Measurements from ENCODE around the gene PDE1C. TPM values are rescaled to one million over a fixed set of nuclear protein-coding genes. Genes with fewer than 3 reads are reported as not detected.

Gene PDE1C
- total RNA-seq, 1 donor from 2014 or later, result not detected

- H3K27me3 Mint-ChIP-seq (ENCODE audit: low read depth), result no peaks in the 10 kb centered on the region
- intact Hi-C loops (cut with micrococcal nuclease), result no loop called here
- H3K9me3 Mint-ChIP-seq, result peaks cover 3% of the 10 kb centered on the region
- no peak for DNase-seq (ENCODE audit: low spot score)
- H3K27ac Mint-ChIP-seq, result no peak overlapping the region
- no peaks in the 10 kb centered on the region for H3K36me3 Mint-ChIP-seq (ENCODE audit: low read depth)
- H3K4me1 Mint-ChIP-seq (ENCODE audit: low read depth), result no peaks in the 10 kb centered on the region
- no peak overlapping the region for H3K4me3 Mint-ChIP-seq (ENCODE audit: low read depth)
Measured at GRCh38 chr7:31767686-31768358, 302.4 kb downstream of the PDE1C start.

- no peak overlapping the region for H3K4me3 Mint-ChIP-seq (ENCODE audit: low read depth)
- H3K27me3 Mint-ChIP-seq (ENCODE audit: low read depth), result no peaks in the 10 kb centered on the region
- no peaks in the 10 kb centered on the region for H3K4me1 Mint-ChIP-seq (ENCODE audit: low read depth)
- no peaks in the 10 kb centered on the region for H3K9me3 Mint-ChIP-seq
- intact Hi-C loops (cut with micrococcal nuclease), result no loop called here
- DNase-seq (ENCODE audit: low spot score), result no peak
- no peak overlapping the region for H3K27ac Mint-ChIP-seq
- no peaks in the 10 kb centered on the region for H3K36me3 Mint-ChIP-seq (ENCODE audit: low read depth)
Measured at GRCh38 chr7:31764462-31764861, 305.7 kb downstream of the PDE1C start.

GRCh38 chr7:31763548-31763947 is 306.7 kb downstream of the PDE1C start:
- DNase-seq (ENCODE audit: low spot score), result no peak
- H3K27me3 Mint-ChIP-seq (ENCODE audit: low read depth), result no peaks in the 10 kb centered on the region
- H3K27ac Mint-ChIP-seq, result no peak overlapping the region
- no peaks in the 10 kb centered on the region for H3K9me3 Mint-ChIP-seq
- no peaks in the 10 kb centered on the region for H3K36me3 Mint-ChIP-seq (ENCODE audit: low read depth)
- H3K4me1 Mint-ChIP-seq (ENCODE audit: low read depth), result no peaks in the 10 kb centered on the region
- intact Hi-C loops (cut with micrococcal nuclease), result no loop called here
- H3K4me3 Mint-ChIP-seq (ENCODE audit: low read depth), result no peak overlapping the region

- no peaks in the 10 kb centered on the region for H3K36me3 Mint-ChIP-seq (ENCODE audit: low read depth)
- no peak overlapping the region for H3K27ac Mint-ChIP-seq
- no peaks in the 10 kb centered on the region for H3K9me3 Mint-ChIP-seq
- intact Hi-C loops (cut with micrococcal nuclease), result no loop called here
- no peaks in the 10 kb centered on the region for H3K4me1 Mint-ChIP-seq (ENCODE audit: low read depth)
- H3K27me3 Mint-ChIP-seq (ENCODE audit: low read depth), result no peaks in the 10 kb centered on the region
- no peak for DNase-seq (ENCODE audit: low spot score)
- H3K4me3 Mint-ChIP-seq (ENCODE audit: low read depth), result no peak overlapping the region
Measured at GRCh38 chr7:31761646-31762045, 308.6 kb downstream of the PDE1C start.

- intact Hi-C loops (cut with micrococcal nuclease), result no loop called here
- no peaks in the 10 kb centered on the region for H3K36me3 Mint-ChIP-seq (ENCODE audit: low read depth)
- no peaks in the 10 kb centered on the region for H3K9me3 Mint-ChIP-seq
Measured at GRCh38 chr7:31758755-31759154, 311.5 kb downstream of the PDE1C start.

GRCh38 chr7:31751726-31752125 is 318.5 kb downstream of the PDE1C start:
- intact Hi-C loops (cut with micrococcal nuclease), result no loop called here
- no peaks in the 10 kb centered on the region for H3K4me1 Mint-ChIP-seq (ENCODE audit: low read depth)
- no peak for DNase-seq (ENCODE audit: low spot score)
- no peak overlapping the region for H3K4me3 Mint-ChIP-seq (ENCODE audit: low read depth)
- no peaks in the 10 kb centered on the region for H3K9me3 Mint-ChIP-seq
- no peak overlapping the region for H3K27ac Mint-ChIP-seq
- H3K36me3 Mint-ChIP-seq (ENCODE audit: low read depth), result no peaks in the 10 kb centered on the region
- no peaks in the 10 kb centered on the region for H3K27me3 Mint-ChIP-seq (ENCODE audit: low read depth)

More at GRCh38 chr7:31758755-31759154, 311.5 kb downstream of the PDE1C start:
- Mint-ChIP-seq H3K27ac (no peak overlapping the region), H3K4me3 (ENCODE audit: low read depth) (no peak overlapping the region), H3K4me1 (ENCODE audit: low read depth) (no peaks in the 10 kb centered on the region), H3K27me3 (ENCODE audit: low read depth) (no peaks in the 10 kb centered on the region)
- no peak for DNase-seq (ENCODE audit: low spot score)

- Mint-ChIP-seq H3K9me3 (no peaks in the 10 kb centered on the region), H3K4me3 (ENCODE audit: low read depth) (no peak overlapping the region), H3K27me3 (ENCODE audit: low read depth) (no peaks in the 10 kb centered on the region), H3K36me3 (ENCODE audit: low read depth) (no peaks in the 10 kb centered on the region), H3K27ac (no peak overlapping the region), H3K4me1 (ENCODE audit: low read depth) (peaks cover 2% of the 10 kb centered on the region)
- DNase-seq (ENCODE audit: low spot score), result no peak
- intact Hi-C loops (cut with micrococcal nuclease), result no loop called here
Measured at GRCh38 chr7:31748084-31748483, 322.1 kb downstream of the PDE1C start.

GRCh38 chr7:31747553-31747952 is 322.7 kb downstream of the PDE1C start:
- H3K27ac Mint-ChIP-seq, result no peak overlapping the region
- intact Hi-C loops (cut with micrococcal nuclease), result no loop called here
- H3K27me3 Mint-ChIP-seq (ENCODE audit: low read depth), result no peaks in the 10 kb centered on the region
- no peak for DNase-seq (ENCODE audit: low spot score)
- H3K9me3 Mint-ChIP-seq, result no peaks in the 10 kb centered on the region
- no peaks in the 10 kb centered on the region for H3K36me3 Mint-ChIP-seq (ENCODE audit: low read depth)
- H3K4me1 Mint-ChIP-seq (ENCODE audit: low read depth), result peaks cover 2% of the 10 kb centered on the region
- no peak overlapping the region for H3K4me3 Mint-ChIP-seq (ENCODE audit: low read depth)

- intact Hi-C loops (cut with micrococcal nuclease), result loop anchor here (2.0 to 5.0 kb wide), 2 partner anchors 468 to 602 kb away; no protein-coding TSS in a partner anchor
- DNase-seq (ENCODE audit: low spot score), result peak; percentile 20
- Mint-ChIP-seq H3K36me3 (ENCODE audit: low read depth) (no peaks in the 10 kb centered on the region), H3K4me1 (ENCODE audit: low read depth) (peaks cover 2% of the 10 kb centered on the region), H3K4me3 (ENCODE audit: low read depth) (no peak overlapping the region), H3K27me3 (ENCODE audit: low read depth) (no peaks in the 10 kb centered on the region), H3K9me3 (no peaks in the 10 kb centered on the region), H3K27ac (no peak overlapping the region)
Measured at GRCh38 chr7:31744294-31744874, 325.8 kb downstream of the PDE1C start.

- DNase-seq (ENCODE audit: low spot score), result no peak
- intact Hi-C loops (cut with micrococcal nuclease), result loop anchor here (5.0 kb wide), 1 partner anchor 470 kb away; no protein-coding TSS in a partner anchor
- Mint-ChIP-seq H3K27me3 (ENCODE audit: low read depth) (no peaks in the 10 kb centered on the region), H3K27ac (no peak overlapping the region), H3K4me1 (ENCODE audit: low read depth) (peaks cover 2% of the 10 kb centered on the region), H3K36me3 (ENCODE audit: low read depth) (no peaks in the 10 kb centered on the region), H3K4me3 (ENCODE audit: low read depth) (no peak overlapping the region), H3K9me3 (no peaks in the 10 kb centered on the region)
Measured at GRCh38 chr7:31741852-31742251, 328.4 kb downstream of the PDE1C start.

- Mint-ChIP-seq H3K36me3 (ENCODE audit: low read depth) (no peaks in the 10 kb centered on the region), H3K4me3 (ENCODE audit: low read depth) (no peak overlapping the region), H3K9me3 (no peaks in the 10 kb centered on the region), H3K27me3 (ENCODE audit: low read depth) (no peaks in the 10 kb centered on the region), H3K27ac (no peak overlapping the region), H3K4me1 (ENCODE audit: low read depth) (no peaks in the 10 kb centered on the region)
- intact Hi-C loops (cut with micrococcal nuclease), result loop anchor here (10.0 kb wide), 1 partner anchor 601 kb away; no protein-coding TSS in a partner anchor
- DNase-seq (ENCODE audit: low spot score), result peak; percentile 8
Measured at GRCh38 chr7:31735991-31736982, 333.9 kb downstream of the PDE1C start.

GRCh38 chr7:31734456-31734855 is 335.8 kb downstream of the PDE1C start:
- Mint-ChIP-seq H3K27me3 (ENCODE audit: low read depth) (no peaks in the 10 kb centered on the region), H3K36me3 (ENCODE audit: low read depth) (no peaks in the 10 kb centered on the region), H3K27ac (no peak overlapping the region), H3K4me1 (ENCODE audit: low read depth) (no peaks in the 10 kb centered on the region), H3K4me3 (ENCODE audit: low read depth) (no peak overlapping the region), H3K9me3 (no peaks in the 10 kb centered on the region)
- DNase-seq (ENCODE audit: low spot score), result no peak
- intact Hi-C loops (cut with micrococcal nuclease), result loop anchor here (10.0 kb wide), 1 partner anchor 600 kb away; no protein-coding TSS in a partner anchor

Measured in activated T-helper 2 cell treated with anti-CD3 and anti-CD28 coated beads, Interferon-gamma antibody, Interleukin-2, Interleukin-4, amounts not matched to agents 10 μg/mL and 5 μg/mL and 100 μg/mL, durations not matched to agents 14 hours and 24 hours and 36 hours (primary cell).